HepG2 (cell line): ENCODE results near the gene DISP2. TPM values are rescaled to one million over a fixed set of nuclear protein-coding genes. Genes with fewer than 3 reads are reported as not detected.
A peak's percentile ranks its signal among the peaks of the same experiment; 100 is the strongest.

Experiments
- ARNTL ChIP-seq: sonication (generic); formaldehyde crosslinking; IDR thresholded peaks from 2 replicates; pipeline ENCODE4 v1.4.0; 2020; ENCODE audit warnings: mild to moderate bottlenecking, missing genetic modification reagents
- FOXP4 ChIP-seq: sonication (generic); formaldehyde crosslinking; IDR thresholded peaks from 2 replicates; pipeline ENCODE4 v1.4.0; 2020; ENCODE audit warnings: missing genetic modification reagents
- HOMEZ ChIP-seq: IDR thresholded peaks from 2 replicates; pipeline ENCODE4 v1.6.1; 2016; ENCODE audit warnings: low read depth
- MAFK ChIP-seq, 2 experiments: IDR thresholded peaks in 1 of 2; conservative IDR thresholded peaks in 1 of 2; 2 replicates each; pipeline ENCODE4 v1.6.1; 2011; ENCODE audit warnings: improper control_type of control experiment in 2 of 2, low read length in 2 of 2
- NCOA2 ChIP-seq: sonication (generic); formaldehyde crosslinking; IDR thresholded peaks from 2 replicates; pipeline ENCODE4 v1.8.0; 2022; ENCODE audit warnings: inconsistent platforms
- NFATC3 ChIP-seq: sonication (generic); formaldehyde crosslinking; IDR thresholded peaks from 2 replicates; pipeline ENCODE4 v1.5.1; 2020; ENCODE audit warnings: mild to moderate bottlenecking, missing genetic modification reagents
- SALL2 ChIP-seq: sonication (generic); formaldehyde crosslinking; IDR thresholded peaks from 2 replicates; pipeline ENCODE4 v1.8.1; 2023; ENCODE audit warnings: mild to moderate bottlenecking, missing genetic modification reagents, inconsistent platforms
- SIX4 ChIP-seq: sonication (generic); formaldehyde crosslinking; IDR thresholded peaks from 2 replicates; pipeline ENCODE4 v1.4.0; 2020; ENCODE audit warnings: missing genetic modification reagents
- SRSF1 ChIP-seq: fragments of 200-400 bp; formaldehyde crosslinking; optimal IDR thresholded peaks from 2 replicates; pipeline ENCODE3; 2017; ENCODE audit warnings: mild to moderate bottlenecking, low read depth, low read length, moderate library complexity
- TIGD3 ChIP-seq: sonication (generic); formaldehyde crosslinking; IDR thresholded peaks from 2 replicates; pipeline ENCODE4 v1.5.1; 2020; ENCODE audit warnings: mild to moderate bottlenecking, missing genetic modification reagents, borderline replicate concordance
- TOE1 ChIP-seq: sonication (generic); formaldehyde crosslinking; IDR thresholded peaks from 2 replicates; pipeline ENCODE4 v1.4.0; 2020; ENCODE audit warnings: mild to moderate bottlenecking, missing genetic modification reagents
- ZBTB40 ChIP-seq, 2 experiments: fragments of 450-650 bp in 1 of 2; sonication (generic) in 1 of 2; formaldehyde crosslinking in 1 of 2; IDR thresholded peaks; 2 replicates each; pipeline versions ENCODE4 v1.6.1 to v1.8.0; 2016 to 2022; ENCODE audit warnings: antibody characterized with exemption in 1 of 2, mild to moderate bottlenecking in 1 of 2, missing genetic modification reagents in 1 of 2
- ZNF430 ChIP-seq: sonication (generic); formaldehyde crosslinking; IDR thresholded peaks from 2 replicates; pipeline ENCODE4 v1.9.0; 2021; ENCODE audit warnings: mild to moderate bottlenecking, missing genetic modification reagents
- ZNF619 ChIP-seq: sonication (generic); formaldehyde crosslinking; IDR thresholded peaks from 2 replicates; pipeline ENCODE4 v1.4.0; 2020; ENCODE audit warnings: mild to moderate bottlenecking, missing genetic modification reagents
- polyA plus RNA-seq, 8 experiments: library from polyadenylated mRNA; depleted of rRNA in 3 of 8; stranded (reverse) in 7 of 8; unstranded in 1 of 8; fragments of >200 nt; fragmentation: Illumina TruSeq in 4 of 8; extraction: Trizol in 4 of 8; gene quantifications; 2 replicates each; pipeline versions ENCODE4 v1.2.1 to v1.2.3, GENCODE V29; 2011 to 2016; ENCODE audit warnings: low read depth in 4 of 8, missing spikeins in 1 of 8, mixed read lengths in 1 of 8; ENCODE audit not compliant: insufficient read depth in 1 of 8
- total RNA-seq, 5 experiments: library from RNA; depleted of rRNA; stranded (reverse); fragments of >200 nt; fragmentation: Illumina TruSeq; extraction: Trizol; gene quantifications; 2 replicates each; pipeline ENCODE4 v1.2.3, GENCODE V29; 2016; ENCODE audit warnings: low read depth in 1 of 5

Gene DISP2
- total and polyA plus RNA-seq, 2 of the 13 experiments (the other 11 are each of a cell fraction or from before 2014, with no cell fraction given), result 0.09 to 0.32 TPM

- TF ChIP-seq ZBTB40 (IDR thresholded peaks at IDR 0.05) (no peak), ZBTB40 (CRISPR knock-in tag; IDR thresholded peaks at IDR 0.05) (no peak), SIX4 (CRISPR knock-in tag) (no peak), MAFK (conservative IDR thresholded peaks at IDR 0.05 in 1 of 2, IDR thresholded peaks at IDR 0.05 in 1 of 2; ENCODE audit: low read length in 2 of 2) (no peak), SALL2 (CRISPR knock-in tag) (no peak), SRSF1 (no peak), ARNTL (CRISPR knock-in tag) (no peak), NFATC3 (CRISPR knock-in tag) (no peak), TIGD3 (CRISPR knock-in tag) (no peak), HOMEZ (CRISPR knock-in tag) (no peak), FOXP4 (CRISPR knock-in tag) (peak; percentile 24; the same call in 1 of the 2 replicates), TOE1 (CRISPR knock-in tag) (no peak; the same call in 1 of the 2 replicates), NCOA2 (CRISPR knock-in tag) (peak; percentile 25; the same call in 1 of the 2 replicates), ZNF619 (no peak), ZNF430 (no peak)
These were observed at the start of gene DISP2 (continued) for GRCh38 chr15:40357723-40358470.
